GM20000 (cell line): Measurements from ENCODE around the gene CRYBG2.
"Not testable (repeated sequence)": the region's sequence is repeated elsewhere in the genome, so short reads cannot be mapped to it uniquely, and the experiment has no call there.

Experiments
- DNase-seq: peaks from one replicate; pipeline ENCODE4 v3.0.0; 2012; ENCODE audit warnings: low spot score
- CTCF ChIP-seq: IDR thresholded peaks from 2 replicates; pipeline ENCODE4 v1.5.1; 2012; ENCODE audit warnings: mild to moderate bottlenecking, control low read depth; ENCODE audit errors: extremely low read depth, missing control alignments

Gene CRYBG2

GRCh38 chr1:26293911-26294463, 59.9 kb downstream of the CRYBG2 start:
- TF ChIP-seq CTCF: no peak
- no peak for DNase-seq

GRCh38 chr1:26292735-26293134, 61.2 kb downstream of the CRYBG2 start:
- DNase-seq: not testable (repeated sequence)

- DNase-seq: no peak
- no peak for TF ChIP-seq CTCF
Observed at GRCh38 chr1:26291939-26292338, 62.0 kb downstream of the CRYBG2 start.

GRCh38 chr1:26291433-26291832, 62.5 kb downstream of the CRYBG2 start:
- no peak for DNase-seq
- no peak for TF ChIP-seq CTCF

- peak; percentile 28 for DNase-seq
- no peak for TF ChIP-seq CTCF
Observed at GRCh38 chr1:26290882-26291261, 63.1 kb downstream of the CRYBG2 start.

DNA sequence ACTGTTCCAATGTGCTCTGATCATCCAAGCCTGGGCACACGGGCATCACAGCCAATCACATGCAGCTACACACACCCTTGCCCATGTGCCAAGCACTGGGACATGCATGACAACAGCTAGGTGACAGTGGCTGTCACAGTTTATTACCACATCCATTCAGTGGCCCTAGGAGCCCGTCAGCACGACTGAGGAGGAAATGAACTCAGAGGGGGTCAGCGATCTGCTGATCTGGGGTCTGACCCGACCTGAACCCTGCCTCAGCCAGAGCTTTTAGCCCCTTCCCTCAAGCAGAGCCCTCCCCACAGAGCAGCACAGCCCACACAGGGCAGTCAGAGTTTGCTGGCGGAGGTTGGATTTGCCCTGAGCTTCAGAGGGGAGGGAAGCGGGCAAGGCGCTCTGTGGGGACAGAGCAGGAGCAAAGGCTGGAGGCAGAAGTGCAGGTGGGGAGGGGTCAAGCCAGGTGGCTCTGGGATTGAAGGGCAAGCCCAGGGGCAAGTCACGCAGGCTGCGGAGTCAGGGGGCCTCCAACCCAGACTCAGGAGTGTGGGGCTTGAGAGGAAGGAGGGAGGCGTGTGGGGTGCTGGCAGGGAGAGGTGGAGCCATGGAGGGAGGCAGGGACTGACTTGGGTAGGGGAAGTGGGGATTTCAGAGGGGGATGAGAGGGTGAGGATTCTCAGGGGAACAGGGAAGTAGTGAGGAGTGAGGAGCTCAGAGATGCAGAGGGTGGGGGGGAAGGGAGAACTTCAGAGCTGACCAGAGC, 63.6 kb downstream of the CRYBG2 start:
- no peak for TF ChIP-seq CTCF

GRCh38 chr1:26289158-26290059, 64.5 kb downstream of the CRYBG2 start:
- TF ChIP-seq CTCF: no peak
- DNase-seq: peak; percentile 77

More for the DNA sequence above, 63.6 kb downstream of the CRYBG2 start:
- DNase-seq: no peak
